NCI-H460 (cell line): ENCODE data around the gene DKK2. TPM values are rescaled to one million over a fixed set of nuclear protein-coding genes. Genes with fewer than 3 reads are reported as not detected.

ENCODE experiments used
- DNase-seq: peaks from one replicate; pipeline ENCODE4 v3.0.0-alpha.2; 2016; ENCODE audit warnings: low read depth; ENCODE audit errors: extremely low read depth
- polyA plus RNA-seq: library from polyadenylated mRNA; depleted of rRNA; stranded (reverse); fragments of >200 nt; gene quantifications from 2 replicates; pipeline ENCODE4 v1.2.3, GENCODE V29; 2014; cell fraction: nucleus; rRNA removed
- total RNA-seq: library from RNA; depleted of rRNA; stranded (reverse); fragments of >200 nt; shearing (Covaris generic); gene quantifications from 2 replicates; pipeline ENCODE4 v1.2.3, GENCODE V29; 2014; rRNA removed

The DKK2 gene, protein sequence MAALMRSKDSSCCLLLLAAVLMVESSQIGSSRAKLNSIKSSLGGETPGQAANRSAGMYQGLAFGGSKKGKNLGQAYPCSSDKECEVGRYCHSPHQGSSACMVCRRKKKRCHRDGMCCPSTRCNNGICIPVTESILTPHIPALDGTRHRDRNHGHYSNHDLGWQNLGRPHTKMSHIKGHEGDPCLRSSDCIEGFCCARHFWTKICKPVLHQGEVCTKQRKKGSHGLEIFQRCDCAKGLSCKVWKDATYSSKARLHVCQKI
- total RNA-seq: not detected in 2 replicates
- not detected in 2 replicates for polyA plus RNA-seq

DNA sequence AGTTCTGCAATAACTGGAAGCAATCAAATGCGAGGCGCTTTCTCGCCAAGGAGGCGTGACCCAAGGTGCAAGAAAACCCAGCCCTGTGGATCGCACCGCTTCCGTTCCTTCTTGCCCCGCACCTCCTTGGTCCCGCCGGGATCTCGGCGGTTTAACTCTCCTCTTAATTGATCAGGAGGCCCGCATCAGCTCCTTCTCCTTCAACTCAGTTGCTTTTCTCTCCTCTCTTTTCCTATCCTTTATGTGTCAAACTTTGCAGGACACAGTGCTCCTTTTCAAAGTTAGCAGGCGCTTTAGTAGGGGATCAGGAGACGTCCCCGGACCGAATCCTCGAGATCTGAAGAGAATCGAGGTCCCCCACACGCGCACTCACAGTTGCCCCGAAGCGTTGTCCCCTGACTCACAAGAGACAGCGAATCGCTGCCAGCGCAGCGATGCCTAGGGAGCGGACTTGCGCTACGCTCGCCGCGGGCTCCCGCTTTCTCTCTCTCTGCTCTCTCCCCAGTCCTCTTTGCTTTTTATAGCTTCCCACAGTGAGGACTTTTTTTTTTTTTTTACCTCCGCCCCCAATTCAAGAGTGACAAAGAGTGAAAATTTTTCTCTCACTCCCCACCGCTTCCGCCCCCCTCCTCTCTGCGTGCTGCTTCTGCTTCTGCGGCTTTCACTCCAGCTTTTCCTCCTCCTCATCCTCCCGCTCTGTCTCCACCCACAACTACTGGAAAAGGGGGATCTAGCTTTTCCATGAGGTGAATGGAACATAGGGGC is at the start of gene DKK2:
DKK2 (minus strand) TSS at position 495 of the 765 bp plus-strand sequence. CDS start 722 bp downstream, outside the sequence.
- no peak for DNase-seq

- no peak for DNase-seq
Observed at GRCh38 chr4:107077192-107077591, 41.1 kb upstream of the DKK2 start.

DNA sequence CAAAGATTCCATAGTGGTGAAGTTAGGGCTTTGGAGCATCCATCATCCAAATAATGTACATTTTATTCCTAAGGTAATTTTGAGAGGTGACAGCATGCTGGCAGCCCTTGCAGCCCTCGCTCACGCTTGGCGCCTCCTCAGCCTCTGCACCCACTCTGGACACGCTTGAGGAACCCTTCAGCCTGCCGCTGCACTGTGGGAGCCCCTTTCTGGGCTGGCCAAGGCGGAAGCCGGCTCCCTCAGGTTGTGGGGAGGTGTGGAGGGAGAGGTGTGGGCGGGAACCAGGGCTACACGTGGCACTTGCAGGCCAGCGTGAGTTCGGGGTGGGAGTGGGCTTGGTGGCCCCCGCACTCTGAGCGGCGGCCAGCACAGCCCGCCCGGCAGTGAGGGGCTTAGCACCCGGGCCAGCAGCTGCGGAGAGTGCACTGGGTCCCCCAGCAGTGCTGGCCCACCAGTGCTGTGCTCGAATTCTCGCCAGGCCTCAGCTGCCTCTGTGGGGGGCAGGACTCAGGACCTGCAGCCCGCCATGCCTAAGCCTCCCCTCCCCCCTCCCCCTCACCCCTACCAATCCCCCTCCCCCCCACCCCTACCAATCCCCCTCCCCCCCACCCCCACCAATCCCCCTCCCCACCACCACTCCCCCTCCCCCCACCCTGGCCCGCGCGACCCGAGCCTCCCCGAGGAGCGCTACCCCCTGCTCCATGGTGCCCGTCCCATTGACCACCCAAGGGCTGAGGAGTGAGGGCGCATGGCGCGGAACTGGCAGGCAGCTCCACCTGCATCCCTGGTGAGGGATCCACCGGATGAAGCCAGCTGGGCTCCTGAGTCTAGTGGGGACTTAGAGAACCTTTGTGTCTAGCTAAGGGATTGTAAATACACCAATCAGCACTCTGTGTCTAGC is 37.0 kb upstream of the DKK2 start:
- no peak for DNase-seq

DNA sequence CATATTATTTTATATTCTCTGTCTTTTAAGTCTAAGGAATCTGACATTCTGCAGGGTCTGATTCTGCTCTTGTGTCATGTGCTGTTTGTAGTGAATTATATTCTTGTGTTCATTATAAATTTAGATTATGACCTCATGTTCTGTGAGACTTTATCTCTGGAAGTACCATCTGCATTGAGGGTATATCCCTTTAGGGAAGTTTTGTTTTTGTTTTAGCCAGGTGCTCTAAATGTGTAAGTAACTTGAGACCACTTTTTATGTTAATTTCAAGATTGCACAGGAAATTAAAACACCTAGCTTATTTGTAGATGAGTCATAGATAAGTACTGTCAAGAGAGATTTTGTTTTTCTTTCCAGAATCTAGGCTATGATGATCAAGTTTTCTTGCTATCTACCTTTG is 35.0 kb upstream of the DKK2 start:
- DNase-seq: no peak

DNA sequence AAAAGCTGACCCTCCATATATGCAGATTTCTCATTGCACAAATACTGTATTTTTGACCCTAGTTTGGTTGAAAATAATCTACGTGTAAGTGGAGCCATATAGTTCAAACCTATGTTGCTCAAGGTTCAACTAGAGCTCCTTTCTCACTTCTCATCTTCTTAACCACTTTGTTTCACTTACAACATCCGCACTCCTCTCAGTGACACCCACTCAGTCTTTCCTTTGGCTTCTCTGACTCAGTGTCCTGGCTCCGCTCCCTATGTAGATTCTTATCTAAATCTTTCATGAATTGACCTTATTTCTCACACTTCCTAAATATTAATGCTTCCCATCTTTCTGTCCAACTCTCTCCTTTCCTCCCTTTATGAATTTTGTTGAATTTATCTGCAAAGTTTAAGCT is 32.9 kb upstream of the DKK2 start:
- DNase-seq: no peak

DNA sequence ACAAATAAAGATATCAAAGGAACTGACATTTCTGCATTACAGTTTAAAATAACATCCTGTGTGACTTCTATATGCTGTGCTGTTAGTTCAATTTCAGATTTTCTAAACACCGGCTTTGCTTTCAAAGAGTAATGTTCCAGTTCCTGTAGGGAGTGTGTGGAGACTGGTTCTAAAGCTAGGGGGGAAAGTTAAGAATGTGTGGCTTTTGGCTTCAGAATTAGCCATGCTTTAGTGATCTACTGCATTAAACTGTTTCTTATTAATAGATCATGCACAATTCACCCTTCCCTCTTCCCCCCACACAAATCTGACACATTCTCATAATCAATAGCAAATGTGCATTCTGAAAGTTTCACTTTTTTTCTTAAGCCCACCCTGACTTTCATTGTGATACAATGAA is 32.0 kb upstream of the DKK2 start:
- no peak for DNase-seq

- DNase-seq: no peak
Observed at GRCh38 chr4:107066621-107067020, 30.5 kb upstream of the DKK2 start.

DNA sequence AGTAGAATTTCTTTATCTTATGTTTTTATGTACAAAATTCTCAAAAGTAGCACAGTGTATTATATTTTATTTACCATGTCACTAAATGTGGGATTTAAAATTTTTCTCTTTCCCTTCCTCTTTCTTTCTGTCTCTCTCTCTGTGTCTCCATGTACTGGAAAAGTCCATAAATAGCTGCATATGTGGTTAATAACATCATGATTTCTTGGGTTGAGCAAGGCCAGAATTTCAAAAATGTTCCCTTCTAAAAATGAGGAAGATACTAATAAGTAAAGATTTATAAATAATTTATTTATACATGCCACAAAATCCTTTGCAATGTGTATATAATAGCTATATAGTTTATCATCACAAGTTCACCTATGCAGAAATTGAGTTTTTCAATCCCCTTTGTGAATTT is 29.1 kb upstream of the DKK2 start:
- DNase-seq: no peak

GRCh38 chr4:107060388-107060787 is 24.3 kb upstream of the DKK2 start:
- DNase-seq: no peak

DNA sequence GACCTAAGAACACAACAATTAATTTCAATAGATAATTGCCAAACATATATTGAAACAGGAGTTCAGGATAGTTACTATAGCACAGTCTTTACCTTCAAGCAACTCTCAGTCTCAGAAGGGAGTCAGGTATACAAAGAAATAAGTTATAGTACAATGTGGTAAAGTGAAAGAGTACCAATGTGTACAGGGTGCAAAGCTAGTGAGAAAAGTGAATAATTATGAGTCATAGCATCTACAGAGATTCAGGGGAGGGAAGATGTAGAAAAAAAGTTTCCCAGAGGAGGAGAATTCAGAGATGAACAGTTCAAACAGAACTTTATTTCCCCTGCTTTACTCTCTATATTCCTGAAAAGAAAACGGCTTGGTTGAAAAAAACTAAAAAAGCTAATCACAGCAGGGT is 22.7 kb upstream of the DKK2 start:
- DNase-seq: no peak

GRCh38 chr4:107050525-107051135 is 14.5 kb upstream of the DKK2 start:
- DNase-seq: no peak

DNA sequence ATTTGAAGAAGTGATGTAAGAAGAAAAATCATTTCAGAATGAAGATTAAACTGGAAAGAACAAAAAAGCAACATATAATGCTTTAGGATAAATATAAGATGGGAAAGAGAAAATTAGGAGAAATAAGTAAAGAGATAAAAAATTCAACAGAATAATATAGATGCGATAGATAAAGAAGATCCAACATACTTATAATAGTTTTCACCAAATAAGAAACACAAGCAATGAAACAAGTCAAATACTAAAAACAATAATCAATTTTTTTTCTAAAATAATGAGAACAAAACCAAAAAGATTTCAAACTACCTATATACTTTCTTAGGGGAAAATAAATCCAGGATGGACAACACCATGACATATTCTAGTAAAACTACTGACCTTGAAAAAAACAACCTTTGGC is 10.1 kb upstream of the DKK2 start:
- no peak for DNase-seq

GRCh38 chr4:107044170-107044569 is 8.1 kb upstream of the DKK2 start:
- no peak for DNase-seq

GRCh38 chr4:107037199-107037584 is 1.1 kb upstream of the DKK2 start:
- no peak for DNase-seq

GRCh38 chr4:107036584-107037198 is 578 bp upstream of the DKK2 start:
- DNase-seq: no peak

DNA sequence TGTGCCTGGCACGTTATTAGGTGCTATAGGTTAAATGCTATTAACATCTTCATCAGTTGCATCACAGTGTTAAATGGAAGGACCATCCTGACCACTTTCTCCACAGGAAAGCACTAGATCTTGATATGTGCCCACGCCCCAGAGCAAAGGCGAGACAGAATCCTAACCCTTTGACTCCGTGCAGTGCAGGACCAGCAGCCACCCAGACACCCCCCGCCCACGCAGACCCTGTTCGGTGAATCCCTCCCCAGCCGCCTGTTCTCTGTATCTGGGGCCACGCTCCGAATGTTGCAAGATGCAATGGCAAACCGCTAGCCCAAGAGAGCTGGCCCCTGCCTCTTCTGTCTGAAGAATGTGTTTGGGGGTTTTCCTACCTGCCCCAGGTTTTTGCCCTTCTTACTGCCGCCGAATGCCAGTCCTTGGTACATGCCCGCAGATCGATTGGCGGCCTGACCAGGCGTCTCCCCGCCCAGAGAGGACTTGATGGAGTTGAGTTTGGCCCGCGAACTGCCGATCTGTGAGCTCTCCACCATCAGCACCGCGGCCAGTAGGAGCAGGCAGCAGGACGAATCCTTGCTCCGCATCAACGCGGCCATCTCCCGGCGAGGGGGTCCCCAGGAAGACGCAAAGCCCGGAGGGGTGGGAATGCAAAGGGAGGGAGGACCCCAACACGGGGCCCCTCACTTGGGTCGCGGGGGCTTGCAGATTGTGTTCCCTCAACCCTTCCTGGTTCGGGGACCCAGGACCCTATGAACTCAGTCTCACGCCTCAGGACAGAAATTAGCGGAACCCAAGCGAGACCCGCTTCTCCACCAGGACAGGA is 906 bp downstream of the DKK2 start:
- no peak for DNase-seq

GRCh38 chr4:107034091-107034995 is 1.8 kb downstream of the DKK2 start:
- DNase-seq: no peak

DNA sequence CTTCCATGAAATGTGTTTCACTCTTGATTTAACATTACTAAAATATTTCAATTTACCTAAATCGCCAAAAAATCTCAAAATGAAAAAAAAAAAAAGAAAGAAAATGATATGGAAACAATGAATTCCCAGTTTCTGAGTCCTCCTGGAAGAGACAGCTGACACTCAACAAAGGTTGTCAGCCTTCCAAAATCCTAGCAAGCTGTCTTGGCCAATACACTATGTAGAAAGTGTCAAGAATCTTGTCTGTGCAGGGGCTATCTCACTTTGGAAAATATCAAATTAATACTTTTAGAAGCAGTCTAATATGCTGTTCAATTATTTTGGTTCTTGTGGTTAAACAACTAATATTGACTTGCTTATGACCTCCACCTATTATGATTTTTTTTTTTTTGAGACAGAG is 8.7 kb downstream of the DKK2 start:
- no peak for DNase-seq
